Measurements from ENCODE around the gene VAV1.

VAV1 gene

GRCh38 chr19:6772028-6772865, at the start of gene VAV1:
VAV1 (plus strand) TSS chr19:6772708; CDS start chr19:6772808, 100 bp downstream.
- DNase-seq (ENCODE audit: low read depth in 2 of 2): peak; percentile 75 to 76

GRCh38 chr19:6723108-6723618, 49.3 kb upstream of the VAV1 start:
- DNase-seq (ENCODE audit: low read depth in 2 of 2): no peak

GRCh38 chr19:6723738-6724137, 48.8 kb upstream of the VAV1 start:
- no peak for DNase-seq (ENCODE audit: low read depth in 2 of 2)

GRCh38 chr19:6724631-6725492, 47.6 kb upstream of the VAV1 start:
- DNase-seq (ENCODE audit: low read depth in 2 of 2): no peak

GRCh38 chr19:6725513-6726231, 46.8 kb upstream of the VAV1 start:
- no peak for DNase-seq (ENCODE audit: low read depth in 2 of 2)

GRCh38 chr19:6728346-6728745, 44.2 kb upstream of the VAV1 start:
- no peak for DNase-seq (ENCODE audit: low read depth in 2 of 2)

- no peak for DNase-seq (ENCODE audit: low read depth in 2 of 2)
Measured at GRCh38 chr19:6729573-6730152, 42.8 kb upstream of the VAV1 start.

GRCh38 chr19:6730153-6730804, 42.2 kb upstream of the VAV1 start:
- DNase-seq (ENCODE audit: low read depth in 2 of 2): no peak

GRCh38 chr19:6730941-6731670, 41.4 kb upstream of the VAV1 start:
- no peak for DNase-seq (ENCODE audit: low read depth in 2 of 2)

- DNase-seq (ENCODE audit: low read depth in 2 of 2): no peak
Measured at GRCh38 chr19:6731822-6732221, 40.7 kb upstream of the VAV1 start.

GRCh38 chr19:6732803-6733337, 39.6 kb upstream of the VAV1 start:
- no peak for DNase-seq (ENCODE audit: low read depth in 2 of 2)

- DNase-seq (ENCODE audit: low read depth in 2 of 2): no peak
Measured at GRCh38 chr19:6733338-6734095, 39.0 kb upstream of the VAV1 start.

GRCh38 chr19:6734096-6734696, 38.3 kb upstream of the VAV1 start:
- no peak for DNase-seq (ENCODE audit: low read depth in 2 of 2)

- no peak for DNase-seq (ENCODE audit: low read depth in 2 of 2)
Measured at GRCh38 chr19:6735181-6735911, 37.2 kb upstream of the VAV1 start.

- peak; percentile 62 to 65 for DNase-seq (ENCODE audit: low read depth in 2 of 2)
Measured at GRCh38 chr19:6736169-6736916, 36.2 kb upstream of the VAV1 start.

GRCh38 chr19:6736917-6737283, 35.6 kb upstream of the VAV1 start:
- DNase-seq (ENCODE audit: low read depth in 2 of 2): no peak

- peak; percentile 100 for DNase-seq (ENCODE audit: low read depth in 2 of 2)
Measured at GRCh38 chr19:6737284-6737872, 35.1 kb upstream of the VAV1 start, which contains the start of gene GPR108. GPR108 (minus strand) TSS chr19:6737580; CDS start chr19:6737576, 4 bp downstream.
